ENCODE measurements around the gene GGNBP2.

Gene GGNBP2

DNA sequence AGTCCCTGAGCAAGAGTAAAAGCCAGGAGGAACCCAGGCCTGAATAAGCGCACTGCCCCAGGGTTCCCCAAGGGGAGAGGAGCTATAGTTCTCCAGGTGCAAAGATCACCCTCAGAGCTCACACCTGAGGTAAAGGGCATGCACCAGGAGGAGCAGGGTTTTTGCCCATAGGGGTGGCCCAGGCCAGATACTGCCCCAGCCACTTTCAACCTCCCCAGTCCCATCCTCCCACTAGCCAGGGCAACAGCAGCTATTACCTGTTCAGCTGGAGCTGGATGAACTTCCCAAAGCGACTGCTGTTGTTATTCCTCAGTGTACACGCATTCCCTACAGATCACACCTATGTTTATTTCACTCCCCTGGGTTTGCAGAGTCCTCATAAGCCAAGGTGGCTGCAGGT lies 29.9 kb upstream of the GGNBP2 start:
- in situ Hi-C loops (cut with MboI; ENCODE audit: low sequenced_read_pairs), result no loop called here

DNA sequence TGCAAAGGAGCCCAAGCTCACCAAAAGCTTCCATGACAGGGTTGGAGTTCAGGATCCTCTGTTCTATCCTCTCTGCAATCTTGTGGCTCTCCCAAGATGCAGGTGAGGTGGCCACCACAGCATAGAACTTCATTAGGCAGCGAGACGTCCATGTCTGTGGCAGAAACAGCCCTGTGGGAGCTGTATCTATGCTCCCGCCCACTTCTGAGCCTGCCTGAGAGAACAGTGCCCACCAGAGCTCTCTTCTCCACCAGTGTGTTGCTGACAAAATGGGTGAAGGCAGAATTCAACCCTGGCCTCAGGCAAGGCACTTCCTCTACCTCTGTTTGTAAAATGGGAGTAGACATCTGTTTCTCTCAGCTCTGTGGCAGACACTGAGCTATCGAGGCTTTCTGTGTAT lies 28.9 kb upstream of the GGNBP2 start:
- in situ Hi-C loops (cut with MboI; ENCODE audit: low sequenced_read_pairs), result no loop called here

DNA sequence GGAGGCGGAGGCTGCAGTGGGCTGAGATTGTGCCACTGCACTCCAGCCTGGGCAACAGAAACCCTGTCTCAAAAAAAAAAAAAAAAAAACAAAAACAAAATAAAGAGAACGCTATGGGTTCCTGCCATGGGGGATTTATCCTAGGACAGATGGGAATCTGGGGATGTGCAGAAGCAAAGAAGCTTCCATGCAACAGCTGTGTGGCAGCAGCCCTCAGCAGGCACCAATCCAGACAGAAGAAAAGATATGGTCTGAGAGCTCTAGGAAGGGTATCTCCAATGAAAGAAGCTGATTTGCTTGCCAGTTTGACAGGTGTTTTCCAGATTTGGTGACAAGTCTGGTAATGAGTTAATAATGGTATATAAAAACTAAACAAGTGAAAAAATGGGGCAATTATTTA lies 21.6 kb upstream of the GGNBP2 start:
- in situ Hi-C loops (cut with MboI; ENCODE audit: low sequenced_read_pairs), result no loop called here

DNA sequence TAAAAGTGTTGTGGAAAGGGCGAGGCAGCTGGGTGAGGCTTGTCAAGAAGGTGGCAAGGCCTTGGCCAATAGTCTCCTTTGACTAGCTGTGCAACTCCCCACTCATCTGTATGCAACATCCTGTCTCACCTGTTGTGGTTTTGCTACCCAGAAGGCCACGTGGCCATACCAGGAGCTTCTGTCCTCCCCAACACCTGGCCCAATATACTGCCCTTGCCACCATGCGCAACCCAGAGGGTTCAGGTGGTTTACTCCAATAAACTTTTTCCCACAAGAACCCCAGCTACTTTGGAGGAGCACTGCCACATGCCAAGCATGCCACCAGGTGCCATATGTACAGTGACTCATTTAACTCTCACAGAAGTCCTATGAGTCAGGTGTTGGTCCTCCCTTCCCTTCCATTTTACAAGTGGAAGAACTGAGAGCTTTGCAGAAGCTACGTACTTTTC lies 20.3 kb upstream of the GGNBP2 start:
- in situ Hi-C loops (cut with MboI; ENCODE audit: low sequenced_read_pairs), result no loop called here

DNA sequence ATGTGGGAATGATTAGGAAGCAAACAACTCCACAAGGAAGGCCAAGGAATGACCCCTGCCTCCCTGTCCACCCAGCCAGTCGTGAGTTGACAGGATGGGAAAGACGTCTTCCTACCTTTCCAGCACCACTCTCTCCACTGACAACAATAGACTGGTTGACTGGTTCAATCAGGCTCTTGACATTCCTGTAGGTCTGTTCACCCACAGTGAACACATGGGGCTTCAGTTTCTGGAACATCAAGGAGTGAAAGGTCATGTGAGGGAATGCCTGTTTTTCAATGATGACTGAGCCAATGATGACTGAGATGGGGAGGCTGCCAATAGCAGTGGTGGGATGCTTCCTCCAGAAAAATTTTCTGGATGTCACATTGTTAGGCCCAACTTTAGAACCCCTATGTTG lies 19.6 kb upstream of the GGNBP2 start:
- in situ Hi-C loops (cut with MboI; ENCODE audit: low sequenced_read_pairs), result no loop called here

DNA sequence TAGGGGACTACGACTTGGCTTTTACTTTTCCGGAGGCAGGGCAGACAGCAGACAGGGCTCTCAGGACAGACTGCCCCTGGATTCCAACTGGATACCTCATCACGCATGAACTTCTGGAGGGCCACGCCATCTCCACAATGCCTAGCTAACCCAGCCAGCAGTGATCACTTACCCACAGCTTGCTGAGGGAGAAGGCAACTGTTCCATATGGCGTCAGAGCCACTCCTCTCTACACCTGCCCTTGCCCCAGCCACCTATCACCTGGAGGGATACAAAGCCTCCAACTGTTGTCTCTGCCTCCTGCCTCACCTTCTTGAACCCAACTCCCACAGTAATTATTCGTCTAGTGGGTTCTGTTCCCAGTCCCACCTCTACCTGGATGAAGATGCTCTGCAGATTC lies 18.8 kb upstream of the GGNBP2 start:
- in situ Hi-C loops (cut with MboI; ENCODE audit: low sequenced_read_pairs), result no loop called here

DNA sequence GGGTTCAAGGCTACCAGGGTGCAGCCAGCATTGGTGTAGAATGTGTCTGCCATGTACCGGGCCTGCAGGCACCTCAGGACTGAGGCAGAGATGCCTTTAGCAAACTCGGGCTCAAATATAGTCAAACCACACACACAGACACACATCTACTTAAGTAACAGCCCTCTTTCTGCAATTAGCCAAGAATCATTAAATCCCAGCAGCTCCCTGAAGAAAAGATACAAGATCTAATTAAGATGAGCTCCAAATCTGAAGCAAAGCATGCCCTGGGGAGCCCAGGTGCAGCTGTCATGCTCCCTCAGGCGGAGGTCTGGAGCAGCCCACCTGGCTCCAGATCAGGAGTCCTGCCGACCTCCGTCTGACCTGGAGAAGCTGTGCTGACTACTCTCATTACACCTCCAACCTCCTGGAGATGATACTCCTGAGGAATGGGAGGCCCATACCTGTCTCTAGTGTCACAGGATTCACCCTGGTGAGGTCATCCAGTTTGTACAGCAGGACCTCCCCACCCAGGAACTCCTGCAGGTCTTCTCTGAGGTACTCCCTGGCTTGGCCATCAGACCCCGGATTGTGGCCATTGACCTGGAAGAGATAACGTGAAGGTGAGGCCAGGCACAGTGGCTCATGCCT lies 17.0 kb upstream of the GGNBP2 start:
- in situ Hi-C loops (cut with MboI; ENCODE audit: low sequenced_read_pairs), result no loop called here

DNA sequence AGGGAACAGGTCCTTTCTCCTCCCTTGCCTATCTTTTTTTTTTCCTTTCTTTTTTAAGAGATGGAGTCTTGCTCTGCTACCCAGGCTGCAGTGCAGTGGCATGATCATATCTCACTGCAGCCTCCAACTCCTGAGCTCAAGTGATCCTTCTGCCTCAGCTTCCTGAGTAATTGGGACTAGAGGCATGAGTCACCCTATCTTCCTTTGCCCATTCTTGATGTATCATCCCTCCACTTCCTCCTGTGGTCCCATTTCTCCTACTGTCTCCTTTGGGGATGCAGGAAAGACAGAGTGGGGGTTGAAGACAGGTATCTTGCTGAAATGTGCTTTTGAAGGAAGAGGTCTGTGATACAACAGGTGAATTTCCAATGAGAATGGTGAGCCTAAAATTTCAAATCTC lies 15.6 kb upstream of the GGNBP2 start:
- in situ Hi-C loops (cut with MboI; ENCODE audit: low sequenced_read_pairs), result no loop called here

DNA sequence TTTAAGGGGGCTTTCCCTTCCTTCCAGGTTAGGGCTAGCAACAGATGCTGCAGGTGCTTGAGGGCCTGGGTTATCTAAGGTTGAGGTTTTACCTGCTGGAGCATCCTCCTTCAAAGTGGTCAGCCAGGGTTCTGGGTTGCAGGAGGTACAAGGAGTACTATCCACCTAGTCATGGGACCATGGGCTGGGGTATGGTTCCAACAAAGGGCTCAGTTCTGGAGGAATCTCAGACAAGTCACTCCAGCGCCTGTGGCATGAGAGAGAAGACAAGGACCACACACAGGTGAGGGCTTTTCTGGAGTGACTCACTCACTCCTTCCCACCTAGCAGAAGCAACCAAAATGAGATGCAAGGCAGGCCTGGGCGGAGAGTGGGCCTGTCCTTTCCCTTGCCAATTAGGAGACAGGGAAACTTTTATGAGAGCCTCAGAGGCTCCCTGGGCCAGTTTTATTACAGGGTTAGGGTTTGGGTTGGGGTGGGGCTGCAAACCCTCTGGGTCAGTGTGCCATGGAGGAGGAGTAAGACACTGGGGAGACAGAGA lies 12.2 kb upstream of the GGNBP2 start:
- in situ Hi-C loops (cut with MboI; ENCODE audit: low sequenced_read_pairs), result no loop called here

DNA sequence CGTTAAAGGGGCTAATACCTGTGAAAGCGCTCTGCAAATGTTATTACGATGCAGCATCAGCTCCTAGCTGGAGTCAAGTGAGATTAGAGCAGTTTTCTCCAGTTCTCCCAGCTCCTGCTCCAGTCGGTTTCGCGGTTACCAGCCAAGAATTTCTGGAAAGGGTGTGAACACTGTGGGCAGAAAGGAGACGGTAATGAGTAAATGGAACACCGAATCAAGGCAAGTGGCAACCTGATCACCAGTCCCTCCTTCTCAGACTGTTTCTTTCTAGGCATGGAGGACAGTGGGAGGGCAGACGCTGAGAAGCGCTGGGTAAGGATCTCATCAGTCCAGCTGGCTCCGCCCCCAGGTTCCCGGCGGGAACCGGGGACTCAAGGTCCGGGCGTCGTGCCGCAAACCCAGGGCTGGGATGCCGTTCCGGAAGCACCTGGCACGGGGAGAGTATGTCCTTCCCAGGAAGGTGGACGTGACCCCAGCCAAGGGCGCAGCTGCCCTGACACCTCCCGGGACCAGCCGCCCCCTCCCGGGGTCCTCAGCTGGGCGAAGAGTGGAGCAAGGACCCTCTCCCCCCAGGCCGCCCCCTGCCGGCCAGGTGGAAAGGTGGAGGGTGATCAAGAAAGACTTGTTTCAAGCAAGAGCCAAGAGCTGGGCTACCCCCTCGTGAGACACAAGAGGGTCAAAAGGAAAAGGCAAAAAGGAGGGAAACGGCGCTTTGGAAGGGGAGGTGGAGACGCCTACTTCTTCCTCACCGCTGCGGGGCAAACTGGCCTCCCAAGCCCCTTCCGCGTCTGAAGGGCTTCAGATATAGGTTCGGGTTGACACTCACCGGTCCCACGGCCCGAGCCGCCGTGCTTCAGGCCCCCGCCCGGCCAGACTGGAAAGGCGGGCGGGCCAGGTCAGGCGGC lies 10.5 kb upstream of the GGNBP2 start:
- in situ Hi-C loops (cut with MboI; ENCODE audit: low sequenced_read_pairs), result no loop called here

DNA sequence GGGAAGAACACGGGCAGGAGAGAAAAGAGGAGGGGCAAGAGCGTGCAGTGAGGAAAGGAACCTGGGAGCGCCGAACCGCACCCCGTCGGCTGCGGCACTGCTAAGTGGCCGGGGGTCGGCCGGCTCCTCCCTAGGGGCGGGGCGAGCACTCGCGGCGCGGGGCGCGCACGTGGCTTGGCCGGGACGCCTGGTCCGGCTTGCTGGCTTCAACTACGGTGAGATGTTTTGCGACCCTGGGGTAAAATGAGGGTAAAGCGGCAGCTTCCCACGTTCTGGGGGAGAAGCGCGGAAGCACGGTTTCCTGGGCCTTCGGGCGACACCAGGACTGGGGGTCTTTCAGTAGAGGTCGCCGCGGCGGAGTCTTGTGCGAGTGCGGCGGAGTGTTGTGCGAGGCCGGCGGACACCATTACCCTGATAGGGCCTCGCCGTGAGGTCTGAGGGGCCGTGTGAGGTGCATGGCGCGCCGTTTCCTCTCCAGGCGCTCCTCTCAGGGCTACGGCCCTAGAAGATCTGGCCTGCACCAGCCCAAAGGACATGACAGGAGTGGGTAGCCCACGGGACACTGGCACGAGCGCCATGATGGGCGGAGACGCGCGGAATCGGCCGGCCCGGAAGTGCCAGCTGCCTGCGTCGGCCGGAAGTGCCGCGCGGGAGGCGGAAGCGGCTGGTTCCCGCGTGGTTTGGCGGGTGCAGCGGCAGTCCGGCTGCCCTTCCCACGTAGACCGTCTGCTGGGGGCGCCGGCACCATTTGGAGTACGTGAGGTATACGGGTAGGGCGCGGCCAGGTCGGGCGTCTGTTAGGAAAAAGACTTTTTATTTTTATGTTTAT lies 9.7 kb upstream of the GGNBP2 start, which contains the start of the genes MYO19 and PIGW:
TSS of gene MYO19 (minus strand) at position 29 of the 829 bp plus-strand sequence. CDS start 2,330 bp downstream, outside the sequence.
TSS of gene PIGW (plus strand) at position 148 of the 829 bp plus-strand sequence. CDS start 2,115 bp downstream, outside the sequence.
- in situ Hi-C loops (cut with MboI; ENCODE audit: low sequenced_read_pairs), result no loop called here

DNA sequence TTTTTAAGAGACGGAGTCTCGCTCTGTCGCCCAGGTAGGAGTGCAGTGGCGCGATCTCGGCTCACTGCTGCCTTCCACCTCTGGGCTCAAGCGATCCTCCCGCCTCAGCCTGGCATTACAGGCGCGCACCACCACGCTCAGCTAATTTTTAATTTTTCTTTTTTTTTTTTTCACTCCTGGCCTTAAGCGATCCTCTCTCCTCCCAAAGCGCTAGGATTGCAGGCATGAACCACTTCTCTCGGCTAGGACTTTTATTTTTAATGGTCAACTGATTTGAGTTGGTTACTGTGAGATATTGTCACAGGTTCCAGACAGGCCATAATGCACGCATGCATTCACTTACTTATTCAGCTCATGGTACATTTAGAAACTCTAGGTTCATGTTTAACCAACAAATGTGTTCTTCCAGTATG lies 9.0 kb upstream of the GGNBP2 start:
- in situ Hi-C loops (cut with MboI; ENCODE audit: low sequenced_read_pairs), result no loop called here

DNA sequence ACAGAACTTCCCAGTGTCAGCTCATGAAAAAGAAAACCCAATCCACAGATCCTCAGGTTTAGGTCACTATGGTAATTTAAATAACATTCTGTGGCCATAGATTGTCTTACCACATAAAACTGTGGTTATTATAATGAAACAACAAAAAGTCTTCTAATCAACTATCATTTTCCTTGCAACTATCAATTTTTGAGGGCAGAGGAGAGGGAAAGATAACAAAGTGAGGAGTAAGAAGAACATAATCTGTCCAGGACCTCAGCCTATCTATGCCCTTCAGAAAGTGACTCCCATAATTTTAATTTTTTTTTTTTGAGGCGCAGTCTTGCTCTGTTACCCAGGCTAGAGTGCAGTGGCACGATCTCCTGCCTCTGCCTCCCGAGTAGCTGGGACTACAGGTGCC lies 4.0 kb upstream of the GGNBP2 start:
- in situ Hi-C loops (cut with MboI; ENCODE audit: low sequenced_read_pairs), result no loop called here

DNA sequence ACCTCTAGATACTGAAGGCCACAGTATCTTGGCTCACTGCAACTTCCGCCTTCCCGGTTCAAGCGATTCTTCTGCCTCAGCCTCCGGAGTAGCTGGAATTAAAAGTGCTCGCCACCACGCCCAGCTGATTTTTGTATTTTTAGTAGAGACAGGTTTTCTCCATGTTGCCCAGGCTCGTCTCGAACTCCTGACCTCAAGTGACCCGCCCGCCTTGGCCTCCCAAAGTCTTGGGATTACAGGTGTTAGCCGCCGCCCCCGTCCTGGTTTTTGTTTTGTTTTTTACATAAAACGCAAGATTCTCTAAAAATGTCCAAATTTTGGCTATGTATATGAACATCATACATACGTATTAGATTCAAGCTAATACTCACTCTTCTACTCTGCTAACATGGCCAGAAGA lies 2.0 kb upstream of the GGNBP2 start:
- in situ Hi-C loops (cut with MboI; ENCODE audit: low sequenced_read_pairs), result no loop called here

DNA sequence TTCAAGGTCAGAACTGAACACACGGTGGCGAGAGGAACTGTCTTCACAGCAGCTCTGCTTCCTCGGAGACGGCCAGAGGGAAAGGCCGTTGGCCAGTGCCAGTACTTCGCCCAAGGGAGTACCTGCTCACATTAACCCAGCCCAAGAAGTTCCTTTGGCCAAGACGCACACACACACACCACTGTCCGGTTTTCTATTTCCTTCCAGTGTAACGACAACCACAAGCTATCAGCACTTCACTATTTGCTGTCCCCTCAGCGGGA lies 744 bp upstream of the GGNBP2 start:
- in situ Hi-C loops (cut with MboI; ENCODE audit: low sequenced_read_pairs), result no loop called here

DNA sequence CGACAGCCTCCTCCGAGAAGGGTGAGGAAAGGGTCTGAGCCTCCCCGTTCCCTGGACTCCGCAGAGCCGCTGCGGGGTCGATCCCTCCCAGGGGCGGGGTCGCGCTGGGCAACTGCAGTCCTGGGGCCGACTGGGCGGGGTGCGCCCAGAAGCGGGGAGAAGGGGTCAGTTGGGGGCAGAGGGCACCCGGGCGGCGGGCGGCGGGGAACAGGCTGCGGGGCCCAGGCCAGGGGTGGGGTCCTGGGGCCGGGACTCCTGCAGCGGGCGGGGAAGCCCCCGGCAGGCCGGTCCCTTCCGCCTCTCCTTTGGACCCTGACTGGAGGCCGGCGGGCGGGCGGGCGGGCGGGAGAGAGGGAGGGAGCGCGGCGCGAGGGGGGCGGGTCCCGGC lies 352 bp downstream of the GGNBP2 start:
- in situ Hi-C loops (cut with MboI; ENCODE audit: low sequenced_read_pairs), result no loop called here

DNA sequence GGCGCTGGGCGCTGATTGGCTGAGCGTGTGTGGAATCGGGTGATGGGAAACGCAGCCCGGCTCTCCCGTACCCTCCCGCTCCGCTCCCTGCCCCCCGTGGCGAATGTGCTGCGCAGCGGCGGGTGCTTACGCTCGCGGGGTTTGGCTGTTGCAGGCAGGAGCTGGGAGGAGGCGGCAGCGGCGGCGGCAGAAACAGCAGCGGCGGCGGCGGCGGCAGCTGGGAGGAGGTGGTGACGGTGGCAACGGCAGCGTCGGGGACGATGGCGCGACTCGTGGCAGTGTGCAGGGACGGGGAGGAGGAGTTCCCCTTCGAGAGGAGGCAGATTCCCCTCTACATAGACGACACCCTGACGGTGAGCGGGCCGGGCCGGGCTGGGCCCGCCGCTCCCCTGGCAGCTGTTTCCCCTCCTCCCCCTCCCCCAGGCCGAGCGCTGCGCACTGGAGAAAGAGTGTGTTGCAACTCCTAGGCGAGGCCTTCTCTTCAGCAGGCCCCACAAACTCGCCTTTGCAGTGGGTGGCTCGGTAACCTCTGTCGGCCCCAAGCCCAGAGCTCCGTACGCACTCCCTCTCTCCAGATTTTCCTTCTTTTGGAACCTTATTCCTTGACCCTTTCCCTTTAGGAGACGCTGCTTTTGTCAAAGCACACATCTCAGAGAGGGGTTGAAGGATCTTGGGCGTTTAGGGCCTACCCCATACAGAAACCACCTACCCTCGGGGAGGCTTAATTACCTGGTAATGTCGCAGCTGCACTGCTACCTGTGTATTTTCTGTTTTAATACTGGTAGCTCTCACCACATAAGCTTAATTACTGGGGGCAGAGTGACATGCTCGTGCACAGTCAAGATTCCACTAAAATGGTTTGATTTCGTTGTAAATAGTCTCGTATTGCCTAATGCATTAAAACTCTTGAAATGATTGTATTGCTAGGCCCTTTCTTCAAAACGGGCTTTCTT lies 1.0 kb downstream of the GGNBP2 start:
- in situ Hi-C loops (cut with MboI; ENCODE audit: low sequenced_read_pairs), result no loop called here

DNA sequence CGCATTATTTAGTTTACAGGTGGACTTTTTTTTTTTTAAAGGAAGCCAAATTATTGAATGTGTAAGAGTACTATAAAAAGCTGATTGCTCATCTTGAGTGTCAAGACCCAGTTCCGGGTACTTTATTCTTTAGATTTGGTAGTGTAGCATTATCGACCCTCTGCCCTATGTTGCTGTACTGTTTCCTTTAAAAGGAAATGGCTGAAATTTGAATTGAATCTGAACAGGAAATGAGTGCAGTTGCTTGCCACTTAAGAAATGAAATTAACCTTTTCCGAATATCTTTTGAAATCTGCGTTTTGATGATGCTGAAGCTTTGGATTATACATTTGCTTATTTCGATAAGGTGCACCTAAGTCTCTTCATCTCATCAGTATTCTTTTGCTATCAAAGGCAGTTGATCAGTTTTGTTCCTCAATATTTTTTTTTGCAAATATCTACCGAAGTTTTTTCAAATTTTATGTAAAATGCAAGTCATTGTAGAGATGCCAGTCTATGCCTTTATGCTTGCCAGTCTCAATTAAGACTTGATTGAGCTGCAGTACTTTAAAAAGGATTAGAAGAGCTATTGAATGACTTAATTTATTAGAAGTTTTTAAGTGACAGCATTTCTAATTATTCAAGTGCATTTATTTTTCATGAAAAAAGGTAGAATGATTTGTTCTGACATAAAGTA lies 1.8 kb downstream of the GGNBP2 start:
- in situ Hi-C loops (cut with MboI; ENCODE audit: low sequenced_read_pairs), result no loop called here

DNA sequence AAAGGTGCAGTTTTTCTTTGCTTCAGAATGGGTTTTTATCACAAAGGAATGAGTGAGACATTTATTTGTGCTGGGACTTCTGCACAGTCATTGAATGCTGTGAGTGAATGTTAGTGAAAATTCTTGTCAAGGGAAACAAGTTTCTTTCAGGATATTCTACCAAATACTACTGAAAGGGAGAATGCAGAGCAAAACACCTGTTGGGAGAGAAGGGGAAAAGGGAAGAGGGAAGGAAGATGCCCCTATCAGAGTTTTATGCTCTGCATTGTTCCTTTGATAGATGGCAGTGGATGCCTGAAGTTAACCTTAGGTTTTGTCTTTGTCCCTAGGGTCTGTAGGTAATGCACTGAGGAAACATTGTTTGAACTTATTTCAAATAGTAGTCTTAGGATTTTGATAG lies 3.1 kb downstream of the GGNBP2 start:
- in situ Hi-C loops (cut with MboI; ENCODE audit: low sequenced_read_pairs), result no loop called here

All from HL-60/S4 treated with phorbol 12-myristate 13-acetate at 8.2 ng/mL for 4 days and 3 days (cell line).